NCI-H526 treated with DMSO at 0.1 percent for 48 hours (cell line): ENCODE results near the gene HOXB13.

ENCODE experiments used
- DNase-seq: peaks from one replicate; lab custom pipeline; 2025; lab: John Stamatoyannopoulos, UW

Gene HOXB13

GRCh38 chr17:48704361-48705248 is 23.9 kb downstream of the HOXB13 start:
- no peak for DNase-seq

GRCh38 chr17:48701864-48702532 is 26.6 kb downstream of the HOXB13 start:
- DNase-seq: no peak

- no peak for DNase-seq
These were observed 35.4 kb downstream of the HOXB13 start for GRCh38 chr17:48693178-48693577.

- no peak for DNase-seq
These were observed 36.5 kb downstream of the HOXB13 start for GRCh38 chr17:48692049-48692448.

- no peak for DNase-seq
These were observed 37.9 kb downstream of the HOXB13 start for GRCh38 chr17:48690655-48691054.

GRCh38 chr17:48681609-48682008 is 46.9 kb downstream of the HOXB13 start:
- DNase-seq: no peak

- DNase-seq: no peak
These were observed 49.0 kb downstream of the HOXB13 start for GRCh38 chr17:48679385-48680096.

- no peak for DNase-seq
These were observed 50.2 kb downstream of the HOXB13 start for GRCh38 chr17:48678141-48678971.

GRCh38 chr17:48676963-48677558 is 51.5 kb downstream of the HOXB13 start:
- no peak for DNase-seq
